GM19240 (cell line): ENCODE data around the gene CALR3.
"Not testable (repeated sequence)": the region's sequence is repeated elsewhere in the genome, so short reads cannot be mapped to it uniquely, and the experiment has no call there.

Experiments
- DNase-seq: peaks from one replicate; pipeline ENCODE4 v3.0.0; 2011; ENCODE audit warnings: low spot score; ENCODE audit not compliant: insufficient read length

Gene CALR3

GRCh38 chr19:16524991-16525734 lies 29.2 kb upstream of the CALR3 start:
- no peak for DNase-seq

DNA sequence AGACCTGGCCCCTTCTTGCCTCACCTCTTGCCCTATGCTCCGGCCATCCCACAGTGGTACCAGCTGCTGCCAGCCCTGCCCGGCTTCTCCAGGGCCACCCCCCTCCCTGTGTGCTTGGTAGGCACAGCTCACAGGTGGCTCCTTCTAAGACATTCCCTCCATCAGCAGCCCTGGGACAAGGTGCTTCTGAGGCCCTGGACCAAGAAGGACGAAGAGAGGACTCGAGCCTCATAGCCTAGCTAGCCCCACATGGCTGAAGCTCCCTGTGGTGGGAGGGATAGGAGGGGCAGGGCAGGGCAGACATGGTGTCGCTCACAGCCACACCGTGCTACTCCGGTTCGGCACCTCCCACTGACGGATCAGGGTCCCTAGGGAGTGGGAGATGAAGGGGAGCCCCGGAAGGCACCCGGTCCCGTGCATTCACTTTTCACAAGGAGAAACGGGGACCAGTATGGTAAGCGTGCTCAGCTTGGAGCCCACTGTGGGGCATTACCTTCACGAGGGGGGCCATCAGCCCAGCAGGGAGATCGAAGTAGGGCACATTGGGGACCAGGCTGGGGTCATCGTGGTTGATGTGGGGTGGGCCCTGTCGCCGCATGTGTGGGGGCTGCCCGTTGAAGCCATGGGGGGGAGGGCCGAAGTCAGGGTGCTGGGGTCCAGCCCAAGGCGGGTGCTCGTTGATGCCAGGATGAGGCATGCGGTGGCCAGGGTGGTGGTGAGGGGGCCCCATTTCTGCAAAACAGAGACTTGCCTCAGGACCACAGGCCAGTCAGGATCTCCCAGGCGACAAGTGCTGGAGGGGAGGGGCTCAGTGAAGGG lies 26.8 kb upstream of the CALR3 start:
- DNase-seq: no peak

- DNase-seq: no peak
Observed at GRCh38 chr19:16521715-16522289, 25.8 kb upstream of the CALR3 start.

DNA sequence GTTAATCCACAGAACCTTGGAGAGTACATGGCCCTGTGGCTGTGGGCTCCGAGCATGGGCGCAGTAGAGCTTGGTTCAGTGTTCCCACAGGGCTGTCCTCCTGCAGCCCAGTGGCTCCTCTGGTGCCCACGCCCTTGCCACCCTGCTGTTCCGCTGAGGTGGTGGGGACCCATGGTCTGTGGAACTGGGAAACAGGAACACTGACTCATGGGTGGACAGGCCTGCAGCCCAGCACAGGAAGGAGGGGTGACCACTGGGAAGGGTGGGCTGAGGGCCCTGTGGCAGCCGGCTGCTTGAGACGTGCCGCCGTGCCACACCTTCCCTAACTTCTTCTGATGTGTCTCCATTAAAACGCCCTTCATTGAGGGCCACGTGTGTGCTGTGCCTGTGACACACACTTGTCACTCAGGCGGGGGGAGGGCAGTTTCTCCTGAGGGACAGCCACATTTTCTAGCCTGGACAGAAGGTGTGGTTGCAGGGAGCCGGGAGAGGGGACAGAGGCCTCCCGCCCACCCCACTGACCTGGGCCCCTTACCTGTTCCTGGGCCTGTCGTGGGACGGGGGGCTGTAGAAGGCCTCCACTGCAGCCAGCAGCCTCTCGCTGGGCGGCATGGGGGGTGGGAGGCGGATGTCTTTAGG lies 25.1 kb upstream of the CALR3 start:
- no peak for DNase-seq

DNA sequence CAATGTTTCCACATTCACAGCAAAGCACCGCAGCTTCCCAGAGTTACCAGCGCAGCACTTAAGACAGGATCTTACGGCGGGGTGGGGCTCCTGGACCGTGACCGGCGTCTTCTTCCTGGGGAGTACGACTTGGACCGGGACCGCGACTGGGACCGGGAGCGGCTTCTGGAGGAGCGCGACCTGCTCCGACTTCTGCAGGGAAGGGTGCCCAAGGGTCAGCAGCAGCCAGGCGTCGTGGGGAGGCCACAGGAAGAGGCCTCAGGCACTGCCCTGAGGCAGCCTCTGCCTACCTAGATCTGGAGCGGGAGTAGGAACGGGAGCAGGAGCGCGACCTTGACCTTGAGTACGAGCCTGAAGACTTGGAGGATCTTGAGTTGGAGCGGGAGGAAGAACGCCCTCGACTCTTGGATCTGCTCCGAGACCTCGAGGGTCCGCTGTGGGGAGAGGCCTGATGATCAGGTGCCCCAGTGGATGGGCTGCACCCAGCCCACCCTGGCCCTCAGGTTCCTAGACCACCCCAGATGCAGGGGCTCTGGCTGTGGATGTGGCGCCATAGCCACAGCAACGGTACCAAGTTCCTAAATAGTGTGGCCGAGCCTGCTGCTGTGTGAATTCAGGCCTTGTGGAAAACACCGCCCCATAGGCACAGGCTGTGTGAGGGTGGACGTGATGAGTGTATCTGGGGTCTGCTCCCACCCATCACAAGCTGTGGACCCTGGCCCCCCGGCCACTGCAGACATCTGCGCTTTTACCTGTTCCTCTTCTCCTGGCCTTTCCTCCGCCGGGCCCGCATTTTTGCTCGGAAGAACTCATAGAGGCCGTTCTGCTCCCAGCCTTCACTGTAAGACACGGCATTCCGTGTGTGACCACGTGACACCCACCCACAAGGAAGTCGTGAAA lies 24.4 kb upstream of the CALR3 start:
- no peak for DNase-seq

DNA sequence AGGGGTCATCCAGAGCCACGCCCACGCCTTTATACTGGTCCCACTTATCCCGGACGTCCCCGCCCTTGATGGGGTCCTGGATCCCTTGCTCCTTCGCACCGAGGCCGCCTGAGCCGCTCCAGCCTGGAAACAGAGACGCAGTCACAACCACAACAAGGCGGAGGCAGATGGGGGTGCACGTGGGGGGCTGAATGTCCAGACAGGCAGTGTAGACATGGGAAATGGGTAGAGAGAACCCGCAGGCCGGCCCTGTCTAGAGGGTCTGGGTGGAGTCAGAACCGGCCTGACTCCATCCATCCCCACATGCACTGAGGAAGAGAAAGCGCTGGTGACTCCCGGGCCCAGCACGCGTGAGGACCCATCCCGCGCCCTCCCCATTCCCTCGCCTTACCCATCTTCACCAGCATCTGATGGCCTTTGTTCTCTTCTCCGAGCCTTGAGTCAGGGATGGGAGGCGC lies 23.3 kb upstream of the CALR3 start:
- no peak for DNase-seq

- no peak for DNase-seq
Observed at GRCh38 chr19:16518483-16519229, 22.7 kb upstream of the CALR3 start.

- DNase-seq: no peak
Observed at GRCh38 chr19:16518061-16518460, 22.1 kb upstream of the CALR3 start.

- no peak for DNase-seq
Observed at GRCh38 chr19:16516923-16517610, 21.1 kb upstream of the CALR3 start.

- DNase-seq: no peak
Observed at GRCh38 chr19:16516381-16516780, 20.4 kb upstream of the CALR3 start.

- no peak for DNase-seq
Observed at GRCh38 chr19:16514383-16515019, 18.5 kb upstream of the CALR3 start.

- DNase-seq: not testable (repeated sequence)
Observed at GRCh38 chr19:16512611-16513010, 16.6 kb upstream of the CALR3 start.

DNA sequence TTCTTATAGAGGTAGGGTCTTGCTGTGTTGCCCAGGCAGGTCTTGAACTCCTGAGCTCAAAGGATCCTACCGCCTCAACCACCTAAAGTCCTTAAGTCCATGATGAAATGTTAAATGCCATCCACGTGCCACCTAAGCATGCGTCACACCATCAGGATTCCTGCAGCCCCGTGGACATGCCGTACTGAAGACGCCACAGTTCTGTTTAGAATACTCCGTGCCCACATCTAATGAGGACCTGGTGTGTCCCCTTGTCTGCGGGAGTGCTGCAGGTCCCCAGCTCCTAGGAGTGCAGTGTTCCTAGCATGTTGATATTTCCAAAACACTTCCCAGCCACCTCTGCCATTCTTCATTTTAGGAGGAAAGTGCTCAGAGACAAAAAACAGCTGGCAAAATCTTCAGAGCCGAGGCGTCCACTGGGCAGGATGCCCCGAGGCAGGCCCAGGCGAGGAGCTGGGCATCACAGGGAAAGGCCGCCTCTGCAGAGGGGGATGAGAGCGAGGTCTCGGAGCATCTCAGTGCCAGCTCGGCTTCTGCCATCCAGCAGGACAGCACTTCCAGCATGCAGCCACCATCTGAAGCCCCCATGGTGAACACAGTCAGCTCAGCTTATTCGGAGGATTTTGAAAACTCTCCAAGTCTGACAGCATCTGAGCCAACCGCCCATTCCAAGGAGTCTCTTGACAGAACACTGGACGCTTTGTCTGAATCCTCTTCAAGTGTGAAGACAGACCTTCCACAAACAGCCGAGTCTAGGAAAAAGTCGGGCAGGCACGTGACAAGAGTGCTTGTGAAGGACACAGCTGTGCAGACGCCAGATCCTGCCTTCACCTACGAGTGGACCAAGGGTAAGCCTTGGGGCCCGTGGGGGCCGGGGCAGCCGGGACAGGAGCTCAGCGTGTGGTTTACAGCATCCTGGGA lies 13.4 kb upstream of the CALR3 start:
- DNase-seq: no peak

DNA sequence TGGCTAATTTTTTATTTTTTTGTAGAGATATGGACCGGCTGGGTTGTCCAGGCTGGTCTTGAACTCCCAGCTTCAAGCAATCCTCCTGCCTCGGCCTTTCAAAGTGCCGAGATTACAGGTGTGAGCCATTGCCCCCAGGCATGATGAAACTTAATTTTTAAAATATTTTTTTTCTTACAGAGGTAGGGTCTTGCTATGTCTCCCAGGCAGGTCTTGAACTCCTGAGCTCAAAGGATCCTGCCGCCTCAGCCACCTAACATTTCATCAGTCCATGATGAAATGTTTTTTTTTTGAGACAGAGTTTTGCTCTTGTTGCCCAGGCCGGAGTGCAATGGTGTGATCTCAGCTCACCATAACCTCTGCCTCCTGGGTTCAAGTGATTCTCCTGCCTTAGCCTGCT lies 12.6 kb upstream of the CALR3 start:
- no peak for DNase-seq

DNA sequence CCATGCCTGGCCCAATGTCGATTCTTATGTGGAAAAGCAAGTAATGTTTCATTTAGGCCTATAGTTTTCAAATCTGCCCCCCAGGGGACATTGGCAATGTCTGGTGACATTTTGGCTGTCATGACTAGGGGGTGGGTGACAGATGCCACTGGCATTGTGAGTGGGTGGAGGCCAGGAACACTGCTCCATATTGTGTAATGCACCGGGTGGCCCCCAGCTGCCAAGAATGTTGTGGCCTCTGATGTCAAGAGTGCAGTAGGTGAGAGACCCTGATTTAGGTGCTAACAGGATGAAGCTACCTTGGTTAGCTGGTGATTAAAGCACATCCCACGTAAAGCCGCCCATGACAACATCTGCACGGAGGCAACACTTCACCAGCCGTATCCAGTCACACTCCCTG lies 11.0 kb upstream of the CALR3 start:
- no peak for DNase-seq

DNA sequence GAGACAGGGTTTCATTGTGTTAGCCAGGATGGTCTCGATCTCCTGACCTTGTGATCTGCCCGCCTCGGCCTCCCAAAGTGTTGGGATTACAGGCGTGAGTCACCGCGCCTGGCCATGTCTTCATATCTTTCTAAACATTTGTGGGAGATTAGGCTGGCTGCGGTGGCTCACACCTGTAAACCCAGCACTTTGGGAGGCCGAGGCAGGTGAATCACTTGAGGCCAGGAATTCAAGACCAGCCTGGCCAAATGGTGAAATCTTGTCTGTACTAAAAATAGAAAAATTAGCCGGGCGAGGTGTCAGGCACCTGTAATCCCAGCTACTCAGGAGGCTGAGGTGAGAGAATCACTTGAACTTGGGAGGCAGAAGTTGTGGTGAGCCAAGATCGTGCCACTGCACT lies 10.2 kb upstream of the CALR3 start:
- not testable (repeated sequence) for DNase-seq

GRCh38 chr19:16504271-16504670 lies 8.3 kb upstream of the CALR3 start:
- no peak for DNase-seq

GRCh38 chr19:16497837-16498236 lies 1.9 kb upstream of the CALR3 start:
- no peak for DNase-seq
